Measurements from ENCODE around the gene SFSWAP. TPM values are rescaled to one million over a fixed set of nuclear protein-coding genes. Genes with fewer than 3 reads are reported as not detected.

SFSWAP gene
- total RNA-seq, 2 experiments from 2014 or later = 54.9 to 55.9 TPM

GRCh38 chr12:131789638-131790037 lies 78.7 kb downstream of the SFSWAP start:
- no peaks in the 10 kb centered on the region for H3K27me3 Mint-ChIP-seq

GRCh38 chr12:131793243-131794022 lies 82.5 kb downstream of the SFSWAP start:
- H3K4me3 Mint-ChIP-seq = no peak overlapping the region
- ATAC-seq (no peak), DNase-seq (no peak)
- no peaks in the 10 kb centered on the region for H3K27me3 Mint-ChIP-seq
- no peak overlapping the region for H3K27ac Mint-ChIP-seq
- peaks cover 22% of the 10 kb centered on the region for H3K36me3 Mint-ChIP-seq
- no peaks in the 10 kb centered on the region for H3K4me1 Mint-ChIP-seq
- CTCF ChIA-PET = no interaction called here
- H3K9me3 Mint-ChIP-seq (ENCODE audit: low read depth) = no peaks in the 10 kb centered on the region

More at GRCh38 chr12:131789638-131790037, 78.7 kb downstream of the SFSWAP start:
- DNase-seq (no peak), ATAC-seq (no peak)
- Mint-ChIP-seq H3K27ac (no peak overlapping the region), H3K4me1 (no peaks in the 10 kb centered on the region), H3K36me3 (peaks cover 25% of the 10 kb centered on the region), H3K9me3 (ENCODE audit: low read depth) (no peaks in the 10 kb centered on the region), H3K4me3 (no peak overlapping the region)
- CTCF ChIA-PET = no interaction called here

GRCh38 chr12:131794061-131794460 lies 83.2 kb downstream of the SFSWAP start:
- CTCF ChIA-PET = no interaction called here
- Mint-ChIP-seq H3K36me3 (peaks cover 25% of the 10 kb centered on the region), H3K9me3 (ENCODE audit: low read depth) (no peaks in the 10 kb centered on the region), H3K4me1 (no peaks in the 10 kb centered on the region), H3K4me3 (no peak overlapping the region), H3K27me3 (no peaks in the 10 kb centered on the region), H3K27ac (no peak overlapping the region)
- ATAC-seq = no peak
- DNase-seq = no peak

- CTCF ChIA-PET = no interaction called here
- no peak overlapping the region for H3K4me3 Mint-ChIP-seq
- no peaks in the 10 kb centered on the region for H3K9me3 Mint-ChIP-seq (ENCODE audit: low read depth)
- no peak for DNase-seq
- ATAC-seq = no peak
- H3K36me3 Mint-ChIP-seq = peaks cover 27% of the 10 kb centered on the region
- no peak overlapping the region for H3K27ac Mint-ChIP-seq
- H3K4me1 Mint-ChIP-seq = no peaks in the 10 kb centered on the region
- H3K27me3 Mint-ChIP-seq = no peaks in the 10 kb centered on the region
These were observed 83.7 kb downstream of the SFSWAP start for GRCh38 chr12:131794573-131794972.

- H3K27me3 Mint-ChIP-seq = no peaks in the 10 kb centered on the region
- no peak for ATAC-seq
- H3K9me3 Mint-ChIP-seq (ENCODE audit: low read depth) = no peaks in the 10 kb centered on the region
- H3K4me1 Mint-ChIP-seq = no peaks in the 10 kb centered on the region
- DNase-seq = no peak
- no peak overlapping the region for H3K4me3 Mint-ChIP-seq
- no peak overlapping the region for H3K27ac Mint-ChIP-seq
- CTCF ChIA-PET = no interaction called here
- H3K36me3 Mint-ChIP-seq = peaks cover 26% of the 10 kb centered on the region
These were observed 84.2 kb downstream of the SFSWAP start for GRCh38 chr12:131795064-131795463.

- Mint-ChIP-seq H3K27ac (no peak overlapping the region), H3K4me3 (no peak overlapping the region), H3K9me3 (ENCODE audit: low read depth) (no peaks in the 10 kb centered on the region), H3K4me1 (no peaks in the 10 kb centered on the region), H3K27me3 (no peaks in the 10 kb centered on the region), H3K36me3 (peaks cover 25% of the 10 kb centered on the region)
- ATAC-seq (no peak), DNase-seq (no peak)
- CTCF ChIA-PET = no interaction called here
These were observed 85.0 kb downstream of the SFSWAP start for GRCh38 chr12:131795690-131796410.

- no peak for DNase-seq
- Mint-ChIP-seq H3K4me3 (no peak overlapping the region), H3K9me3 (ENCODE audit: low read depth) (no peaks in the 10 kb centered on the region), H3K36me3 (peaks cover 25% of the 10 kb centered on the region), H3K27me3 (no peaks in the 10 kb centered on the region), H3K27ac (no peak overlapping the region), H3K4me1 (no peaks in the 10 kb centered on the region)
- no peak for ATAC-seq
- CTCF ChIA-PET = no interaction called here
These were observed 85.5 kb downstream of the SFSWAP start for GRCh38 chr12:131796411-131796736.

- ATAC-seq (no peak), DNase-seq (no peak)
- Mint-ChIP-seq H3K9me3 (ENCODE audit: low read depth) (no peaks in the 10 kb centered on the region), H3K27me3 (no peaks in the 10 kb centered on the region), H3K36me3 (peaks cover 26% of the 10 kb centered on the region), H3K4me1 (no peaks in the 10 kb centered on the region), H3K27ac (no peak overlapping the region), H3K4me3 (no peak overlapping the region)
- CTCF ChIA-PET = interaction anchor here (0.7 kb wide), 1 partner anchor 12 kb away, joined by 4 read pairs; no protein-coding TSS in a partner anchor
These were observed 86.1 kb downstream of the SFSWAP start for GRCh38 chr12:131796754-131797587.

- ATAC-seq (no peak), DNase-seq (no peak)
- CTCF ChIA-PET = interaction anchor here (0.7 kb wide), 1 partner anchor 11 kb away, joined by 4 read pairs; no protein-coding TSS in a partner anchor
- Mint-ChIP-seq H3K4me3 (no peak overlapping the region), H3K4me1 (no peaks in the 10 kb centered on the region), H3K36me3 (peaks cover 27% of the 10 kb centered on the region), H3K27me3 (no peaks in the 10 kb centered on the region), H3K9me3 (ENCODE audit: low read depth) (no peaks in the 10 kb centered on the region), H3K27ac (no peak overlapping the region)
These were observed 86.7 kb downstream of the SFSWAP start for GRCh38 chr12:131797588-131797934.

- CTCF ChIA-PET = no interaction called here
- H3K36me3 Mint-ChIP-seq = peaks cover 29% of the 10 kb centered on the region
These were observed 88.3 kb downstream of the SFSWAP start for GRCh38 chr12:131799195-131799594.

GRCh38 chr12:131799828-131800593 lies 89.1 kb downstream of the SFSWAP start:
- H3K27ac Mint-ChIP-seq = no peak overlapping the region
- CTCF ChIA-PET = no interaction called here
- no peaks in the 10 kb centered on the region for H3K27me3 Mint-ChIP-seq

More at GRCh38 chr12:131799195-131799594, 88.3 kb downstream of the SFSWAP start:
- H3K9me3 Mint-ChIP-seq (ENCODE audit: low read depth) = no peaks in the 10 kb centered on the region
- no peak overlapping the region for H3K4me3 Mint-ChIP-seq
- H3K27ac Mint-ChIP-seq = no peak overlapping the region
- H3K4me1 Mint-ChIP-seq = no peaks in the 10 kb centered on the region
- DNase-seq = no peak
- no peaks in the 10 kb centered on the region for H3K27me3 Mint-ChIP-seq
- ATAC-seq = no peak

GRCh38 chr12:131800594-131801135 lies 89.8 kb downstream of the SFSWAP start:
- Mint-ChIP-seq H3K9me3 (ENCODE audit: low read depth) (no peaks in the 10 kb centered on the region), H3K4me3 (no peak overlapping the region), H3K27ac (no peak overlapping the region), H3K4me1 (no peaks in the 10 kb centered on the region), H3K36me3 (peaks cover 30% of the 10 kb centered on the region), H3K27me3 (no peaks in the 10 kb centered on the region)
- no peak for ATAC-seq
- CTCF ChIA-PET = no interaction called here
- no peak for DNase-seq

More at GRCh38 chr12:131799828-131800593, 89.1 kb downstream of the SFSWAP start:
- no peak for DNase-seq
- peaks cover 30% of the 10 kb centered on the region for H3K36me3 Mint-ChIP-seq
- H3K9me3 Mint-ChIP-seq (ENCODE audit: low read depth) = no peaks in the 10 kb centered on the region
- no peak overlapping the region for H3K4me3 Mint-ChIP-seq
- no peaks in the 10 kb centered on the region for H3K4me1 Mint-ChIP-seq
- no peak for ATAC-seq
